HL-60 (cell line): ENCODE results near the gene SOCS7.

Experiments used
- DNase-seq, 2 experiments: peaks; one replicate each; pipeline ENCODE4 v3.0.0-alpha.2; 2010 to 2020; ENCODE audit warnings: low read depth in 1 of 2, low spot score in 1 of 2
- H3K27ac ChIP-seq: fragments of 250-450 bp; sonication (Bioruptor Pico); replicated peaks from 2 replicates; pipeline ENCODE4 v1.5.1; 2020; ENCODE audit warnings: mild to moderate bottlenecking, moderate library complexity
- H3K27me3 ChIP-seq: fragments of 250-450 bp; sonication (Bioruptor Pico); 2 replicates; pipeline ENCODE4 v1.5.1; 2021; ENCODE audit warnings: mild to moderate bottlenecking, moderate library complexity; ENCODE audit not compliant: insufficient read depth, poor library complexity, severe bottlenecking
- H3K4me3 ChIP-seq: replicated peaks from 2 replicates; pipeline ENCODE4 v1.5.1; 2011; ENCODE audit warnings: mild to moderate bottlenecking, control low read depth, low read length; ENCODE audit not compliant: insufficient read depth
- GABPA ChIP-seq: IDR thresholded peaks from 2 replicates; pipeline ENCODE4 v1.6.1; 2012; ENCODE audit warnings: low read depth
- POLR2AphosphoS5 ChIP-seq: IDR thresholded peaks from 2 replicates; pipeline ENCODE4 v1.6.1; 2012; ENCODE audit warnings: low read depth
- SPI1 ChIP-seq: IDR thresholded peaks from 2 replicates; pipeline ENCODE4 v1.6.1; 2012; ENCODE audit warnings: low read depth, mild to moderate bottlenecking, borderline replicate concordance
- long read RNA-seq: library from polyadenylated mRNA; unstranded; transcript quantifications from one replicate; pipeline ENCODE4 v2.0.0, GENCODE V29; 2020
- TF ChIP-seq, protein P1 (sequence below): IDR thresholded peaks from one replicate; pipeline ENCODE4 v1.5.1; 2011; ENCODE audit warnings: low read length, control low read depth, inconsistent platforms; ENCODE audit not compliant: insufficient read depth
- TF ChIP-seq, protein P2 (sequence below): IDR thresholded peaks from 2 replicates; pipeline ENCODE4 v1.6.1; 2012; ENCODE audit warnings: low read depth; ENCODE audit not compliant: insufficient replicate concordance

SOCS7 gene, protein sequence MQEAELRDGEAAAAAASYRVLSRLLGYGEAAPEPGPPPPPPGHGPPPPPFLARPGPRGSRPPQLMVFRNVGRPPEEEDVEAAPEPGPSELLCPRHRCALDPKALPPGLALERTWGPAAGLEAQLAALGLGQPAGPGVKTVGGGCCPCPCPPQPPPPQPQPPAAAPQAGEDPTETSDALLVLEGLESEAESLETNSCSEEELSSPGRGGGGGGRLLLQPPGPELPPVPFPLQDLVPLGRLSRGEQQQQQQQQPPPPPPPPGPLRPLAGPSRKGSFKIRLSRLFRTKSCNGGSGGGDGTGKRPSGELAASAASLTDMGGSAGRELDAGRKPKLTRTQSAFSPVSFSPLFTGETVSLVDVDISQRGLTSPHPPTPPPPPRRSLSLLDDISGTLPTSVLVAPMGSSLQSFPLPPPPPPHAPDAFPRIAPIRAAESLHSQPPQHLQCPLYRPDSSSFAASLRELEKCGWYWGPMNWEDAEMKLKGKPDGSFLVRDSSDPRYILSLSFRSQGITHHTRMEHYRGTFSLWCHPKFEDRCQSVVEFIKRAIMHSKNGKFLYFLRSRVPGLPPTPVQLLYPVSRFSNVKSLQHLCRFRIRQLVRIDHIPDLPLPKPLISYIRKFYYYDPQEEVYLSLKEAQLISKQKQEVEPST
- long read RNA-seq, partial matches to known transcripts, result 0 of 17 reads
- long read RNA-seq, other reads (novel, unspliced or antisense), result 17 of 17 reads

DNA sequence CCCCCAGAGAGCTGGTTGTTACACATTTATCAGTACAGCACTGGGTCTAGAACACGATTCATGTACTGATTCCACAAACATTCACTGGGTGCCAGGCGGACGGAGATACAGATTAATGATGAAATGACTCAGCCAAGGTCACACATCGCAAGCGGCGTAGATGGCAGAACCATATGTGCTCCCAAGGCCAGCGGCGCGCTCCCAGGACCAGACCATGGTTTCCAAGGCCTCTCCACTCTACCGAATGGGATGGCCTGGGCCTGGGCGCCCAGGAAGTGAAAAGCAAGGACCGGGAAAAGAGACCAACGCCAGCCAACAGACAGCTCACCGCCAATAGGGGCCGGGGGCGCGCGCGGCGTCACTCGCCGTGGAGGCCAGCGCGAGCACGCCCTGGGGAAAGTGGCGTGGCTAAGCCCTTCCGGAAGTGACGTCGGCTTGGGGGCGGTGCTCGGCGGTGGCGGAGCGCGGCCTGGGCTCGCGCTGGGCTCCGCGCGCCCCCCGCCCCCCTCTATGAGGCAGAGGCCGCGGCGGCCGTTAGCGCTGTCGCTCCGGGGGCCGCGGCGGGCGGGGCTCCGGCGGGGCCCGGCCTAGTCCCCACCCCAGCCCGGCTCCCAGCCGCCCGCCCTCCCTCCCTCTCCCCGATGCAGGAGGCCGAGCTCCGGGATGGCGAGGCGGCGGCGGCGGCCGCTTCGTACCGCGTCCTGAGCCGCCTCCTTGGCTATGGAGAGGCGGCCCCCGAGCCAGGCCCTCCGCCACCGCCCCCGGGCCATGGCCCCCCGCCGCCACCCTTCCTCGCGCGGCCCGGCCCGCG, at the start of gene SOCS7:
Gene SOCS7 (plus strand): TSS at position 433 of the 811 bp plus-strand sequence. CDS start 209 bp downstream, at position 642.
- TF ChIP-seq, protein P1, sequence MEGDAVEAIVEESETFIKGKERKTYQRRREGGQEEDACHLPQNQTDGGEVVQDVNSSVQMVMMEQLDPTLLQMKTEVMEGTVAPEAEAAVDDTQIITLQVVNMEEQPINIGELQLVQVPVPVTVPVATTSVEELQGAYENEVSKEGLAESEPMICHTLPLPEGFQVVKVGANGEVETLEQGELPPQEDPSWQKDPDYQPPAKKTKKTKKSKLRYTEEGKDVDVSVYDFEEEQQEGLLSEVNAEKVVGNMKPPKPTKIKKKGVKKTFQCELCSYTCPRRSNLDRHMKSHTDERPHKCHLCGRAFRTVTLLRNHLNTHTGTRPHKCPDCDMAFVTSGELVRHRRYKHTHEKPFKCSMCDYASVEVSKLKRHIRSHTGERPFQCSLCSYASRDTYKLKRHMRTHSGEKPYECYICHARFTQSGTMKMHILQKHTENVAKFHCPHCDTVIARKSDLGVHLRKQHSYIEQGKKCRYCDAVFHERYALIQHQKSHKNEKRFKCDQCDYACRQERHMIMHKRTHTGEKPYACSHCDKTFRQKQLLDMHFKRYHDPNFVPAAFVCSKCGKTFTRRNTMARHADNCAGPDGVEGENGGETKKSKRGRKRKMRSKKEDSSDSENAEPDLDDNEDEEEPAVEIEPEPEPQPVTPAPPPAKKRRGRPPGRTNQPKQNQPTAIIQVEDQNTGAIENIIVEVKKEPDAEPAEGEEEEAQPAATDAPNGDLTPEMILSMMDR, result no peak
- TF ChIP-seq SPI1 (no peak; the same call in 1 of the 2 replicates), GABPA (no peak), POLR2AphosphoS5 (peak; percentile 90)
- TF ChIP-seq, protein P2, sequence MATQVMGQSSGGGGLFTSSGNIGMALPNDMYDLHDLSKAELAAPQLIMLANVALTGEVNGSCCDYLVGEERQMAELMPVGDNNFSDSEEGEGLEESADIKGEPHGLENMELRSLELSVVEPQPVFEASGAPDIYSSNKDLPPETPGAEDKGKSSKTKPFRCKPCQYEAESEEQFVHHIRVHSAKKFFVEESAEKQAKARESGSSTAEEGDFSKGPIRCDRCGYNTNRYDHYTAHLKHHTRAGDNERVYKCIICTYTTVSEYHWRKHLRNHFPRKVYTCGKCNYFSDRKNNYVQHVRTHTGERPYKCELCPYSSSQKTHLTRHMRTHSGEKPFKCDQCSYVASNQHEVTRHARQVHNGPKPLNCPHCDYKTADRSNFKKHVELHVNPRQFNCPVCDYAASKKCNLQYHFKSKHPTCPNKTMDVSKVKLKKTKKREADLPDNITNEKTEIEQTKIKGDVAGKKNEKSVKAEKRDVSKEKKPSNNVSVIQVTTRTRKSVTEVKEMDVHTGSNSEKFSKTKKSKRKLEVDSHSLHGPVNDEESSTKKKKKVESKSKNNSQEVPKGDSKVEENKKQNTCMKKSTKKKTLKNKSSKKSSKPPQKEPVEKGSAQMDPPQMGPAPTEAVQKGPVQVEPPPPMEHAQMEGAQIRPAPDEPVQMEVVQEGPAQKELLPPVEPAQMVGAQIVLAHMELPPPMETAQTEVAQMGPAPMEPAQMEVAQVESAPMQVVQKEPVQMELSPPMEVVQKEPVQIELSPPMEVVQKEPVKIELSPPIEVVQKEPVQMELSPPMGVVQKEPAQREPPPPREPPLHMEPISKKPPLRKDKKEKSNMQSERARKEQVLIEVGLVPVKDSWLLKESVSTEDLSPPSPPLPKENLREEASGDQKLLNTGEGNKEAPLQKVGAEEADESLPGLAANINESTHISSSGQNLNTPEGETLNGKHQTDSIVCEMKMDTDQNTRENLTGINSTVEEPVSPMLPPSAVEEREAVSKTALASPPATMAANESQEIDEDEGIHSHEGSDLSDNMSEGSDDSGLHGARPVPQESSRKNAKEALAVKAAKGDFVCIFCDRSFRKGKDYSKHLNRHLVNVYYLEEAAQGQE, result no peak
- DNase-seq, result peak; percentile 90 to 91
- no peaks in the 10 kb centered on the region for H3K27me3 ChIP-seq
- peak within 1 kb of the TSS; percentile 78 for H3K27ac ChIP-seq
- H3K4me3 ChIP-seq, result peak within 1 kb of the TSS; percentile 84

DNA sequence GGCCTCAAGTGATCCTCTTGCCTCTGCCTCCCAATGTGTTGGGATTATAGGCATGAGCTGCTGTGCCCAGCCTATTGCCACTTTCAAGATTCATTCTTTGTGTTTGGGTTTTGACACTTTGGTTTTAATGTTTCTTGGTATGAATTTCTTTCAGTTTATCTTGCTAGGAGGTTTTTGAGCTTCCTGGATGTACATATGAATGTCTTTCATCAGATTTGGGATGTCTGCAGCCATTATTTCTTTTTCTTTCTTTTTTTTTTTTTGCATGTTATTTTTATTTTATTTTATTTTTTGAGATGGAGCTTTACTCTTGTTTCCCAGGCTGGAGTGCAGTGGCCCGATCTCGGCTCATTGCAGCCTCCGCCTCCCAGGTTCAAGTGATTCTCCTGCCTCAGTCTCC, 36.1 kb upstream of the SOCS7 start:
- Histone ChIP-seq H3K4me3 (no peak overlapping the region), H3K27me3 (no peaks in the 10 kb centered on the region), H3K27ac (no peak overlapping the region)
- no peak for DNase-seq
- TF ChIP-seq POLR2AphosphoS5 (no peak), SPI1 (no peak), GABPA (no peak)
- TF ChIP-seq, protein P1, result no peak
- TF ChIP-seq, protein P2, result no peak

DNA sequence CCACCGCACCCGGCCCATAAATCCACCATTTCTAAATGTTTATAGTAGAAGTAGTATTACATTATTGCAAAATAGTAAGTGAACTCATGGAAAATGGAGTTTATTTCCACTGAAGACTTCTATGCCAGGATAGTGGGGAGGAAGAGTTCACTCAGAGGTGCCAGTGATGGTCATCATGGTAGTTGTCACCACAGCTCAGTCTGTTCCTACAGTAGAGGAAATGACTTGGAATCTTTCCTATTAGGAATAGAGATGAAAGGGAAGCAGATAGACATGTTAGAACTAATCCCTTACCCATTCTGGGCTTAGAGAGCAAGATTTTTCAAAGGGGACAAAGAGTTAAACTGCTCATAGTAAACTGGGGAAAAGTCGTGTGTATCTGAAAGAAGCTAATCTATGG, 34.6 kb upstream of the SOCS7 start:
- DNase-seq, result no peak
- no peaks in the 10 kb centered on the region for H3K27me3 ChIP-seq
- no peak for TF ChIP-seq SPI1
- TF ChIP-seq, protein P1, result no peak
- TF ChIP-seq, protein P2, result no peak
- H3K27ac ChIP-seq, result no peak overlapping the region
- H3K4me3 ChIP-seq, result no peak overlapping the region
